ENCODE data around the gene HM13.
"Not testable (repeated sequence)": the region's sequence is repeated elsewhere in the genome, so short reads cannot be mapped to it uniquely, and the experiment has no call there.

The HM13 gene, protein sequence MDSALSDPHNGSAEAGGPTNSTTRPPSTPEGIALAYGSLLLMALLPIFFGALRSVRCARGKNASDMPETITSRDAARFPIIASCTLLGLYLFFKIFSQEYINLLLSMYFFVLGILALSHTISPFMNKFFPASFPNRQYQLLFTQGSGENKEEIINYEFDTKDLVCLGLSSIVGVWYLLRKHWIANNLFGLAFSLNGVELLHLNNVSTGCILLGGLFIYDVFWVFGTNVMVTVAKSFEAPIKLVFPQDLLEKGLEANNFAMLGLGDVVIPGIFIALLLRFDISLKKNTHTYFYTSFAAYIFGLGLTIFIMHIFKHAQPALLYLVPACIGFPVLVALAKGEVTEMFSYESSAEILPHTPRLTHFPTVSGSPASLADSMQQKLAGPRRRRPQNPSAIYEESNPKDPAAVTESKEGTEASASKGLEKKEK

DNA sequence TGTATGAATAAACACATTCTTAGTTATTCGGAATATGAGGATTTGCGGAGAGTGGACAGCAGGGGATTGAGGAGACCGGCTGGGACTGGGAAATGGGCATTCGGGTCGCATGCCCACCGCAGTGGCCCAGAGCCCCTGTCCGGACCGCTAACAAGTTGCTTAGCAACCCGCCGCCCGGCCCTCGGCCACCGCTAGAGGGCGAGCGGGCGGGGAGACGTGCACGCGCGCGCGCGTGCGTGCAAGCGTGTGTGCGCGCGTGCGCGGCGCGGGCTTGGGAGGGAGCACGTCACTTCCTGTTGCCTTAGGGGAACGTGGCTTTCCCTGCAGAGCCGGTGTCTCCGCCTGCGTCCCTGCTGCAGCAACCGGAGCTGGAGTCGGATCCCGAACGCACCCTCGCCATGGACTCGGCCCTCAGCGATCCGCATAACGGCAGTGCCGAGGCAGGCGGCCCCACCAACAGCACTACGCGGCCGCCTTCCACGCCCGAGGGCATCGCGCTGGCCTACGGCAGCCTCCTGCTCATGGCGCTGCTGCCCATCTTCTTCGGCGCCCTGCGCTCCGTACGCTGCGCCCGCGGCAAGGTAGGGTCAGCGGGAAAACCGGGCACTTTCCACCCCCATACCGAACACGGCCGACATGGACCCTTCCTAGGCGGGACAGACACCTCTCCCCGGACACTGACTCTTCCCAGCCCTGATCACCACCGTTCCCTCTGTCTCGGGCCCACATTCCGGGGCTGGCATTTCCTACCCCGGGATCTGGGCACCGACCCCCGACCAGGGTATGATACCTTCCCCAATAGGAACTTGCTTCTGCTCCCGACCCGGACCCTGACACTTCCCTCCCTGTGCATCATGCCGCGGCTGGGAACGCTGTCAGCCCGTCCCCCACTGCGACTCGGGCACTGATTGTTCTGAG lies at the start of gene HM13:
Gene HM13, plus strand, starts transcription at position 289 of the 918 bp plus-strand sequence. Its CDS starts 110 bp downstream, at position 399.
- peak; percentile 89 to 92 for DNase-seq

DNA sequence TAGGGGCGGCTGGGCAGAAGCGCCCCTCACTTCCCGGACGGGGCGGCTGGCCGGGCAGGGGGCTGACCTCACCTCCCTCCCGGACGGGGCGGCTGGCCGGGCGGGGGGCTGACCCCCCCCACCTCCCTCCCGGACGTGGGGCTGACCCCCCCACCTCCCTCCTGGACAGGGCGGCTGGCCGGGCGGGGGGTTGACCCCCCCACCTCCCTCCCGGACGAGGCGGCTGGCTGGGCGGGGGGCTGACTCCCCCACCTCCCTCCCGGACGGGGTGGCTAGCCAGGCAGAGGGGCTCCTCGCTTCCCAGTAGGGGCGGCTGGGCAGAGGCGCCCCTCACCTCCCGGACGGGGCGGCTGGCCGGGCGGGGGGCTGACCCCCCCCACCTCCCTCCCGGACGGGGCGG lies 43.3 kb upstream of the HM13 start:
- DNase-seq = not testable (repeated sequence)

DNA sequence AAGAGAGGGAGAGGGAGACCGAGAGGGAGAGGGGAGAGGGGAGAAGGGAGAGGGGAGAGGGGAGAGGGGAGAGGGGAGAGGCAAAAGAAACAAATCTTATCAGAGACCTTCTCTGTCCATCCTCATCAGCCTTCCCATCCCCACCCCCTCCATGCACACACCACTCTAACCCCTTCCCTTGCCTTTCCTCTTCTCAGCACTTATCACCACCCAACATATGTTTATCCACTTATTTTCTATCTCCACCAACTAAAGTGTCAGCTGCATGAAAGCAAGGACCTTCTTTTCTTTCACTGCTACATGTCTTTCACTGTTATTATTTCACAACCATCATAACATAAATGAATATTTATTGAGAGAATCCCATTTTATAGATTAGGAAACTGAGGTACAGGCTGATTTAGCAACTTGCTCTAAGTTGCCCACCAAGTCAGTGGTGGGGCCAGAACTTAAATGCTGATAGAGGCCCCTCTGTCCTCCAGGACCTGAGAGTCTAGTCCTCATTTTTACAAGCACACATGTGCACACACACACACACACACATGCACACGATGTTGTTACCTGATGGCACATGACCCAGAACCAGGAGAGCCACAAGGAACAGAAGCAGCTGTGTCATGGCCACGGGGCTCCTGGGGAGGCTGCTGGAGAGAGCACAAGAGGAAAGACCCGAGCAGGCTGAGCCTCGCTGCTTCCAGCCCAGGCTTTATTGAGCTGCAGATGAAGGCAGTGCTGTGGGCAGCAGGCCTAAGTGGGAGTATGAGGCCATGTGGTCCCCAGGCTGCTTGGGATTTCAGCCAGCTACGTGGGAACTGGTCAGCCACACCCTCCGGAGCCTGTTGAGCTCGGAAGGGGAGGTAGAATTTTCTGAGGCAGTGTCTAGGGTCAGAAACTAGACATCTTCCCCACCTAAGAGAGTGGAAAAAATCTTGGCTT lies 41.6 kb upstream of the HM13 start:
- DNase-seq = no peak

DNA sequence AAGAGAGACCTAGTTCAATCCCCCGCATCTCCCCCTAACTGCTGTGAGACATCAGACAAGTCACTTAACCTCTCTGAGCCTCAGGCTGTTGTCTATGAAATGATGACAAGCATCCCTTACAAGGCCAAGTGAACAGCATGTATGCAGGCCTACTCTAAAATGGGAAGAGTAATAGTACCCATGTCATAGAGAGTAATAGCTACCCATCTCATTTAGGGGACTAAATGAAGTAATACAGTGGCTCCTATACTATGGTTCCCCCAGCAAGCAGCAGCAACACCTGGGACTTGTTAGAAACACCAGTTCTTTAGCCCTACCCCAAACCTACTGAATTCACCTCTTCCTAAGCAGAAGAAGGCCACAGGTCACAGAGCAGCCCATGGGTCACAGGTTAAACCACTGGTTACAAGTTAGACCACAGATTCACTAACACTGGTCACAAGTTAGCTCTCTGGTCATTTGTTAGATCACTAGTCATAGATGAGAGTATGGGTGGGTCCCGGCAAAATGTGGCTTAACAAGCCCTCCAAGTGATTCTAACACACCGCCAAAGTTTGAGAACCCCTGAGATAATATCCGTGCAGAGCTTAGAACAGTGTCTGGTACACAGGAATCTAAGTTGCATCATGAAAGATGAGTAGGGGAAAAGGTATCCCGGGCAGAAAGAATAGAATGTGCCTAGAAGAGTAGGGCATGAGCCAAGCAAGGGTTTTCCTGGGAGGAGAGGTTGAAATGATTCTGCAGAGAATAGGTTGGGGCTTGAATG lies 40.7 kb upstream of the HM13 start:
- no peak for DNase-seq

- DNase-seq = no peak
Measured at GRCh38 chr20:31474097-31474436, 40.2 kb upstream of the HM13 start.

GRCh38 chr20:31474758-31475427 lies 39.3 kb upstream of the HM13 start, which contains the start of the genes DEFB124 and REM1:
Gene DEFB124 (minus strand): TSS chr20:31475127. CDS start chr20:31473013, 2,114 bp downstream.
Gene REM1 (plus strand): TSS chr20:31475288. CDS start chr20:31476446, 1,158 bp downstream.
- DNase-seq = no peak

- no peak for DNase-seq
Measured at GRCh38 chr20:31475472-31476293, 38.6 kb upstream of the HM13 start.

DNA sequence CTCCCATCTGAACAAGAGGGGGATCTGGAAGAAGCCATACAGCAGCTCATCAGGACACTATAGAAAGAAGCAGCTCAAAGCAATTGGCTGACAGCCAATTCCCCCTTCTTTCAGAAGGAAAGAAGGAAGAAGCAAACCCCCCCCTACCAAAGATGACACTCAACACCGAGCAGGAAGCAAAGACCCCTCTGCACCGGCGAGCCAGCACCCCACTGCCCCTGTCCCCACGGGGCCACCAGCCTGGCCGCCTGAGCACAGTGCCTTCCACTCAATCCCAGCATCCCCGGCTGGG lies 38.0 kb upstream of the HM13 start:
- DNase-seq = no peak

DNA sequence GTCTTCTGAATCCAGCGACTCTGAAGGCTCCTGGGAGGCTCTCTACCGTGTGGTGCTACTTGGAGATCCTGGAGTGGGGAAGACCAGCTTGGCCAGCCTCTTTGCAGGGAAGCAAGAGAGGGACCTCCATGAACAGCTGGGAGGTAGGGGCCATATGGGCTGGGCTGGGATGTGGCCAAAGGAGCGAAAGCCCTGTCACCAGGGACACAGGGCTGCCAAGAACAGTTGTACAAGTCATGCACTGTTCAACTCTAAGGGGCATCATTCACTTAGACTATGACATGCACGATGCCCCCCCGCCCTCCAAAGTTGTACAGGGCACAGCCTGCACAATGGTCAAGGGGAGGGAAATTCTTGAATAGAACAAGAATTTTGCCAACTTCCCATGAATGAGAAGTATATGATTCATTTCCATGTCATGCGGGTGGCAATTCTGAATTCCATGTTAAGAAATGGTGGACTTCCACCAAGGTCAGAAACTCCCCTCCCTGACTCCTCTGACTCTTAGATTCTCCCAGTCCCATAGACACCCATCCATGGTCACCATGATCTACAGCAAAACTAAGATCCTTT lies 37.5 kb upstream of the HM13 start:
- no peak for DNase-seq

- peak; percentile 51 to 56 for DNase-seq
Measured at GRCh38 chr20:31484001-31484400, 30.2 kb upstream of the HM13 start.

DNA sequence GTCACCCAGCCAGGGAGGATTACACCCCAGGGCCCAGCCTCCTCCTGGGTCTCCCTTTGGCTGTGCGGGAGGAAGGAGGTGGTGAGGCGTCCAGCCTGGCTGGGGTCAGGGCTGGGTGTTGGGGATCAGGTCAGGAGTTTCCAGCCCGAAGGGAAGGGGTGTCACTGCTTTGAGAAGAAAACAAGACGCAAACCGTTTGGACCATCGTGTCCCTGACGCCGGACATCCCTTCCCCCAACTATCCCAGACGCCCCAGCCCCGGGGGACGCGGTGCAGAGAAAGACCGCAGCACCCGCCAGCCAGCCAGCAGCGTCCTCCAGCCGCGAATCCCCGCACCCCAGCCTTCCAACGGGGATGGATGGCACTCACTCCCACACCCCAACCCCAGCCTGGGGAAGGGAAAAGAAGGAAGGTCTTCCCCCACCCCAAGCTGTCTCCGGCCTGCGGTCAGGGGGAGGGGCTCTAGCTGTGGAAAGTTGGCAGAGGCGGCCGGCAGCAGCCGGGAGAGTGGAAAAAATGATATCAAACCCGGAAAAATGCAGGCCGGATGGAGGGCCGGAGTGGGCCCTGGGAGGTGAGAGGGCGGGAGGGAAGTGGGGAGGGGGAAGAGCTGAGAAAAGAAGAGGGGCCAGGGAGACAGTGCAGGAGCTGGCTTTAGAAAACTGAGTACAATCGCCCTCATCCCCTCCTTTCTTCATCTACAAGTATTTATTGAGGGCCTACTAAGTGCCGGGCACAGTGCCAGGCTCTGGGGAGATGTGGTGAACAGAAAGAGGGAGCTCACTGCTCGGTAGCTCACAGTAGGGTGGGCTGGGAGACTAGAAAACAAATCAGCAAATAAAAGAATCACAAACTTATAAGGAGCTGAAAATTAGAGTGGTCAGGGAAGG lies 28.5 kb upstream of the HM13 start:
- DNase-seq = peak in 1 of 2 experiments; percentile 23

DNA sequence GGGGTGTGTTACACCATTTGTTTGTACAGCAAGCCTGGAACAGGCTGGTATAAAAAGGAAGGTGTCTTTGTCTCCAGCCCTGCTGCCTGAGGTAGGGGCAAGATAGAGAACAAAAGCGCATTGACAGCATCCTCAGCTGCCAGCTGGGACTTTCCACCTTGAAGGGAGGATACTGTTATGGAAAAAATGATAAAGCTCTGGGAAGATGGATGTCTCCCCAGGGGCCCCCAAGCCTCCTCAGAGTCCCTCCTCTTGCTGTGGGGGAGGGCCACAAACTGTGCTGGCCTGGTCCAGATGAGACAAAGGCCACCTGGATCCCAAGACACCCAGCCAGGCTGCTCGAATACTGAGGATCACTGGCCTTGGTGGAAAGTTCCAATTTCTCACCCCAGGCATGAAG lies 26.1 kb upstream of the HM13 start:
- DNase-seq = no peak

DNA sequence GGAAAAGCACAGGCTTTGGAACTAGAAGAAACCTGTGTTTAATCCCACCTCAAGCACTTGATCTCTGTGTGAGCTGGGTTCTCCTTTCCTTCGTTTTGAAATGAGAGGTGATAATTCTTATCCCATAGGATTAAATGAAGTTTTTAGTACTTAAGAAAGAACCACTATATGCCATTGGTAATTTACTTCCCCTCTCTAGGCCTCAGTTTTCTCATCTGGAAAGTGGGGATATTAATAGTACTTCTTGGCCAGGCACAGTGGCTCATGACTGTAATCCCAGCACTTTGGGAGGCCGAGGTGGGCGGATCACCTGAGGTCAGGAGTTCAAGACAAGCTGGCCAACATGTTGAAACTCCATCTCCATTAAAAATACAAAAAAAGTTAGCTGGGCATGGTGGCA lies 25.1 kb upstream of the HM13 start:
- no peak for DNase-seq

DNA sequence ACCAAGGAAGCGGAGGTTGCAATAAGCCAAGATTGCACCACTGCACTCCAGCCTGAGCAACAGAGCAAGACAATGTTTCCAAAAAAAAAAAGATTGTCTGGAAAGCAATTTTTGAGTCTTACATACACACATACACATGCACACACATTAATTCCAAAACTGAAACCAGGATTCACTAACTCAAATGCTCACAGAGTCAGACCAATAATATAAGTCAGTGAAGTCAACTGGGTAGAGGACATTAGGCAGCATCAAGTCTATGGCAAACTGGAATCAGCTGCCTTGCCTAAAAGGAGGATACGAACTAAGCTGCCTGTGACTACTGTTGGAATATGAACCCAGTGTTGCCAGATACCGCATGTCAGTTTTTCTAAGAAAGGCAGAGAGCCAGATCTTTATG lies 23.5 kb upstream of the HM13 start:
- no peak for DNase-seq

DNA sequence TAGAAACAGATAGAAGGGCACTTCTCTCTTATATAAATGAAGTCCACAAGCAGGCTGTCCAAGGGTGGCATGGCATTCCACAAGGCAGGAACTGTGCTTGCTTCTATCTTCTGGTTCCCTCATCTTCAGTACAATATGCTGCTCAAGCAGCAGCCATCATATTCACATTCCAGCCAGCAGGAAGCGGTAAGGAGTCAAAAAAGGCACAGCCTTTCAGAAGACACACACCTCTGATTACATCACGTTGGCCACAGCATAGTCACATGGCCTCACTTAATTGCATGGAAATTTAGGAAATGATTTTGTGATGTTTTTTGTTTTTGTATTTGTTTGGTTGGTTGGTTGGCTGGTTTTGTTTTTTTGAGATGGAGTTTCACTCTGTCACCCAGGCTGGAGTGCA lies 20.1 kb upstream of the HM13 start:
- DNase-seq = no peak

DNA sequence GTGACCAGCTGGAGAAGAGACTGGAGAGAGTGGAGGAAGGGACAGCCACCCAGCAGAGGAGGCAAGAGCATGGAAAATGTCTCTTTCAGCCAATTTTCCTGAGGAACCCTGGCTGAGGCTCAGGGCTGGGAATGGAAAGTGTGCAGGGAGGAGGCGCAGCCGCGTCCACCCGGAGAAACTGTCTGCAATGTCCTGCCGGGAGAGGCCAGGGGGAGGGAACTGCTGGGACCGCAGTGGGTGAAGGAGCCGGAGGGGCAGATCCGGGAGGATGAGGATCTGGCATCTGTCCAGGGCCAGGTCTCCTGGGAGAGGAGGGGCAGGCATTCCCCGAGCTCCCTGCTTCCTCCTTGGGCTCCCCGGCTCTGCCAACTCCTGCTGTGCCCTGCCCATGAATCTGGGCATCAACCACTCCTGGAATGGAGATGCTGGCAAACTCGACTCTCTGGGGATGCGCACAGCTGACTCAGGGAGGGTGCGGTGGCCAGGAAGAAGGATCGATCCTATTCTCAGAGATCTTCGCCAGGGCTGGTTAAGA lies 17.4 kb upstream of the HM13 start:
- DNase-seq = no peak

- DNase-seq = no peak
Measured at GRCh38 chr20:31497838-31498540, 16.3 kb upstream of the HM13 start.

- no peak for DNase-seq
Measured at GRCh38 chr20:31500527-31500926, 13.7 kb upstream of the HM13 start.

Measured in activated T-cell treated with anti-CD3 and anti-CD28 coated beads, Interleukin-2, amount 50 U/mL, for 48 hours (primary cell).